Measurements from ENCODE around the gene AP1S2. TPM values are rescaled to one million over a fixed set of nuclear protein-coding genes. Genes with fewer than 3 reads are reported as not detected.

Gene AP1S2
- total and polyA plus RNA-seq, 10 of the 15 experiments (the other 5 are each of a cell fraction or from before 2014, with no cell fraction given): 25.6 to 105 (median 50.7) TPM

- intact Hi-C loops (cut with micrococcal nuclease; ENCODE audit: unreplicated experiment) (no loop called here), in situ Hi-C loops (cut with MboI) (no loop called here)
- H4K20me1 ChIP-seq (ENCODE audit: control insufficient read depth, insufficient read depth): no peaks in the 10 kb centered on the region
- H3K79me2 ChIP-seq (ENCODE audit: control insufficient read depth, insufficient read depth, low read length): no peaks in the 10 kb centered on the region
- no peak overlapping the region for H3K4me2 ChIP-seq (ENCODE audit: control insufficient read depth, insufficient read depth)
- SMC1A ChIA-PET (ENCODE audit: uncharacterized antibody, unreplicated experiment): interaction anchor here (0.9 to 1.4 kb wide), 2 partner anchors 10 to 18 kb away, joined by 3 read pairs; no protein-coding TSS in a partner anchor
- ATAC-seq (no peak), DNase-seq (ENCODE audit: low read depth, low spot score) (no peak), FAIRE-seq (no peak)
- TF ChIP-seq RELB (IDR thresholded peaks at IDR 0.05; ENCODE audit: low read depth): no peak
- TF ChIP-seq IKZF1 (conservative IDR thresholded peaks at IDR 0.05): no peak
- no peak for TF ChIP-seq IKZF2 (IDR thresholded peaks at IDR 0.05)
- TF ChIP-seq ZNF217 (IDR thresholded peaks at IDR 0.05): no peak
- TF ChIP-seq NR2F1 (conservative IDR thresholded peaks at IDR 0.05): no peak
- TF ChIP-seq REST (IDR thresholded peaks at IDR 0.05; ENCODE audit: low read depth, low read length): no peak
- TF ChIP-seq IRF5 (IDR thresholded peaks at IDR 0.05; ENCODE audit: borderline replicate concordance): no peak
- no peak for TF ChIP-seq HDGF (IDR thresholded peaks at IDR 0.05)
- TF ChIP-seq CBX5 (IDR thresholded peaks at IDR 0.05; ENCODE audit: low read depth): no peak
- TF ChIP-seq PBX3 (IDR thresholded peaks at IDR 0.05; ENCODE audit: insufficient replicate concordance, low read depth, low read length): no peak
- H2AFZ ChIP-seq (ENCODE audit: control insufficient read depth, low read depth, low read length): no peak overlapping the region
- no peaks in the 10 kb centered on the region for H3K36me3 ChIP-seq (ENCODE audit: control insufficient read depth in 2 of 2, insufficient read depth in 2 of 2, low read length in 1 of 2)
- CTCF ChIA-PET: no interaction called here
- WGBS (ENCODE audit: insufficient coverage, insufficient replicate concordance, low lambda C conversion rate, missing lambda C conversion rate): 70% methylated on average over 4 of the region's 4 CpGs
- H3K4me1 ChIP-seq (ENCODE audit: control insufficient read depth, insufficient read depth, low read length): peaks cover 2% of the 10 kb centered on the region; the same call in 1 of the 2 replicates
- no peaks in the 10 kb centered on the region; a peak in 1 of 4 replicates for H3K27me3 ChIP-seq (replicated peaks in 1 of 2; ENCODE audit: control insufficient read depth in 2 of 2, insufficient read depth in 2 of 2, low read length in 1 of 2)
- H3K9ac ChIP-seq (ENCODE audit: control insufficient read depth, insufficient read depth, low read length): no peak overlapping the region
- no peak overlapping the region for H3K27ac ChIP-seq (ENCODE audit: control insufficient read depth, insufficient read depth)
- H3K4me3 ChIP-seq: no peak overlapping the region
- RAD21 ChIA-PET (ENCODE audit: unreplicated experiment): no interaction called here
- BruUV-seq (replicated peaks): no TSS peak
- POLR2A ChIA-PET: interaction anchor here (1.2 kb wide), 1 partner anchor 12 kb away, joined by 3 read pairs; no protein-coding TSS in a partner anchor
- peaks cover 4% of the 10 kb centered on the region for H3K9me3 ChIP-seq (replicated peaks; ENCODE audit: control insufficient read depth, insufficient read depth, low read length)
Measured at GRCh38 chrX:15877380-15877779, 22.8 kb upstream of the AP1S2 start.

Data from GM12878 (cell line).